SK-N-SH (cell line): ENCODE data around the gene MUC5B. TPM values are rescaled to one million over a fixed set of nuclear protein-coding genes. Genes with fewer than 3 reads are reported as not detected.

Experiments
- CTCF ChIA-PET: fragments of 300-600, 350-600 bp; formaldehyde crosslinking; extraction: SDS; loops from one replicate; lab custom pipeline; 2021; lab: Yijun Ruan, JAX
- POLR2A ChIA-PET: fragments of 350-600 bp; sonication (Branson Sonifier 250); formaldehyde crosslinking; extraction: SDS; loops from one replicate; lab custom pipeline; 2020; ENCODE audit warnings: antibody characterized with exemption, inconsistent platforms; lab: Yijun Ruan, JAX
- DNase-seq: peaks from one replicate; pipeline ENCODE4 v3.0.0; 2012
- H2AFZ ChIP-seq: fragments of 200-600 bp; sonication (generic); 2 replicates; pipeline ENCODE4 v1.8.1; 2016; ENCODE audit warnings: antibody characterized with exemption, mild to moderate bottlenecking, low read depth
- H3F3A ChIP-seq: fragments of 200-600 bp; sonication (generic); replicated peaks from 2 replicates; pipeline ENCODE3; 2016; ENCODE audit warnings: antibody characterized with exemption, mild to moderate bottlenecking; ENCODE audit not compliant: insufficient read depth
- H3K27ac ChIP-seq, 2 experiments: fragments of 200-500 bp in 1 of 2; fragments of 200-600 bp in 1 of 2; sonication (Bioruptor generic) in 1 of 2; sonication (generic), shearing (Covaris generic) in 1 of 2; 2 replicates each; pipeline versions ENCODE4 v1.5.1 to v1.6.1; 2014 to 2016; ENCODE audit warnings: low read depth in 2 of 2, inconsistent platforms in 1 of 2, low read length in 1 of 2, mild to moderate bottlenecking in 1 of 2, mixed read lengths in 1 of 2
- H3K27me3 ChIP-seq: fragments of 200-600 bp; sonication (generic), shearing (Covaris generic); 2 replicates; pipeline ENCODE4 v1.6.1; 2016; ENCODE audit warnings: mixed run types; ENCODE audit not compliant: insufficient read depth
- H3K36me3 ChIP-seq, 2 experiments: fragments of 200-500 bp in 1 of 2; fragments of 200-600 bp in 1 of 2; sonication (Bioruptor generic) in 1 of 2; sonication (generic) in 1 of 2; replicated peaks in 1 of 2; 2 replicates each; pipeline versions ENCODE3 to v1.5.1; 2014 to 2016; ENCODE audit warnings: low read length in 1 of 2, mild to moderate bottlenecking in 1 of 2; ENCODE audit not compliant: insufficient read depth in 2 of 2, control insufficient read depth in 1 of 2
- H3K4me1 ChIP-seq, 2 experiments: fragments of 200-500 bp in 1 of 2; fragments of 200-600 bp in 1 of 2; sonication (Bioruptor generic) in 1 of 2; sonication (generic), shearing (Covaris generic) in 1 of 2; 2 replicates each; pipeline versions ENCODE4 v1.5.1 to v1.6.1; 2014 to 2016; ENCODE audit warnings: low read depth in 1 of 2, low read length in 1 of 2, mixed run types in 1 of 2; ENCODE audit not compliant: insufficient read depth in 2 of 2, control insufficient read depth in 1 of 2
- H3K4me2 ChIP-seq: fragments of 200-600 bp; sonication (generic), shearing (Covaris generic); 2 replicates; pipeline ENCODE4 v1.6.1; 2017; ENCODE audit warnings: mixed run types
- H3K4me3 ChIP-seq, 2 experiments: fragments of 200-500 bp in 1 of 2; fragments of 200-600 bp in 1 of 2; sonication (Bioruptor generic) in 1 of 2; sonication (generic), shearing (Covaris generic) in 1 of 2; 2 replicates each; pipeline versions ENCODE4 v1.5.1 to v1.8.1; 2014 to 2016; ENCODE audit warnings: low read depth in 2 of 2, inconsistent platforms in 1 of 2, low read length in 1 of 2, mild to moderate bottlenecking in 1 of 2, mixed read lengths in 1 of 2, moderate library complexity in 1 of 2
- H3K79me2 ChIP-seq: fragments of 200-600 bp; sonication (generic); 2 replicates; pipeline ENCODE4 v1.8.1; 2017; ENCODE audit warnings: mild to moderate bottlenecking; ENCODE audit not compliant: insufficient read depth
- H3K9ac ChIP-seq: fragments of 200-600 bp; sonication (generic); 2 replicates; pipeline ENCODE4 v1.6.1; 2017; ENCODE audit warnings: mixed run types
- H3K9me2 ChIP-seq: fragments of 200-600 bp; sonication (generic); 2 replicates; pipeline ENCODE4 v1.6.1; 2017; ENCODE audit warnings: mixed run types
- H3K9me3 ChIP-seq: fragments of 200-600 bp; sonication (generic); 2 replicates; pipeline ENCODE4 v1.6.1; 2017; ENCODE audit warnings: mixed run types, mild to moderate bottlenecking, moderate library complexity
- H4K20me1 ChIP-seq: fragments of 200-600 bp; sonication (generic); 2 replicates; pipeline ENCODE4 v1.6.1; 2017; ENCODE audit warnings: mild to moderate bottlenecking, mixed run types; ENCODE audit not compliant: insufficient read depth
- ELF1 ChIP-seq: IDR thresholded peaks from 2 replicates; pipeline ENCODE4 v1.4.0; 2012
- EZH2phosphoT487 ChIP-seq: fragments of 200-600 bp; sonication (generic); IDR thresholded peaks from 2 replicates; pipeline ENCODE4 v1.6.1; 2017; ENCODE audit warnings: low read depth, mixed run types, mild to moderate bottlenecking, antibody characterized with exemption, moderate library complexity, borderline replicate concordance
- FOSL2 ChIP-seq: IDR thresholded peaks from 2 replicates; pipeline ENCODE4 v1.4.0; 2012; ENCODE audit warnings: low read depth, mild to moderate bottlenecking, moderate library complexity, borderline replicate concordance
- FOXM1 ChIP-seq: IDR thresholded peaks from 2 replicates; pipeline ENCODE4 v1.4.0; 2012; ENCODE audit warnings: low read depth, mild to moderate bottlenecking
- IRF3 ChIP-seq: fragments of 150-350 bp; IDR thresholded peaks from 2 replicates; pipeline ENCODE4 v1.6.1; 2016; ENCODE audit warnings: mild to moderate bottlenecking, low read depth, low read length
- NFIC ChIP-seq: IDR thresholded peaks from 2 replicates; pipeline ENCODE4 v1.4.0; 2012; ENCODE audit warnings: borderline replicate concordance
- PBX3 ChIP-seq: IDR thresholded peaks from 2 replicates; pipeline ENCODE4; 2012
- POLR2AphosphoS5 ChIP-seq: IDR thresholded peaks from 2 replicates; pipeline ENCODE4 v1.6.1; 2012; ENCODE audit warnings: low read depth, low read length
- RCOR1 ChIP-seq: fragments of 150-350 bp; IDR thresholded peaks from 2 replicates; pipeline ENCODE4 v1.6.1; 2017; ENCODE audit warnings: antibody characterized with exemption, low read length
- REST ChIP-seq: IDR thresholded peaks from 2 replicates; pipeline ENCODE4 v1.6.1; 2012; ENCODE audit warnings: mild to moderate bottlenecking, low read depth, low read length, moderate library complexity
- RFX5 ChIP-seq: IDR thresholded peaks from 2 replicates; pipeline ENCODE4 v1.6.1; 2012; ENCODE audit warnings: mild to moderate bottlenecking, improper control_type of control experiment, low read length
- SIN3A ChIP-seq: IDR thresholded peaks from 2 replicates; pipeline ENCODE4 v1.6.1; 2012; ENCODE audit warnings: low read depth, mild to moderate bottlenecking, low read length, moderate library complexity, borderline replicate concordance
- TEAD4 ChIP-seq: IDR thresholded peaks from 2 replicates; pipeline ENCODE4 v1.4.0; 2012; ENCODE audit warnings: mild to moderate bottlenecking, borderline replicate concordance; ENCODE audit not compliant: insufficient read depth
- USF2 ChIP-seq: fragments of 150-350 bp; IDR thresholded peaks from 2 replicates; pipeline ENCODE4 v1.6.1; 2017; ENCODE audit warnings: antibody characterized with exemption, low read length, low read depth, borderline replicate concordance
- ZBTB33 ChIP-seq: IDR thresholded peaks from 2 replicates; pipeline ENCODE4 v1.4.0; 2012; ENCODE audit warnings: low read depth, borderline replicate concordance
- WGBS: methylation state at CpG from one replicate; pipeline ENCODE4 v1.1.6; 2017; ENCODE audit warnings: low lambda C conversion rate; 5-methylcytosine and 5-hydroxymethylcytosine counted together
- polyA plus RNA-seq, 3 experiments: library from polyadenylated mRNA; depleted of rRNA; stranded (reverse); fragments of >200 nt; gene quantifications; 2 replicates each; pipeline ENCODE4 v1.2.3, GENCODE V29; 2012

The MUC5B gene
- polyA plus RNA-seq, 1 of the 3 experiments (the other 2 are of a cell fraction), result not detected

GRCh38 chr11:1301220-1302000 is 78.5 kb downstream of the MUC5B start:
- peaks cover 89% of the 10 kb centered on the region for H3K79me2 ChIP-seq
- no peak overlapping the region for H3K27ac ChIP-seq
- no peak overlapping the region for H3K4me3 ChIP-seq
- TF ChIP-seq EZH2phosphoT487 (no peak), ELF1 (no peak), PBX3 (no peak), FOXM1 (no peak), RFX5 (no peak), IRF3 (no peak), NFIC (no peak), SIN3A (no peak), FOSL2 (no peak), REST (no peak), RCOR1 (no peak), USF2 (no peak), TEAD4 (no peak), POLR2AphosphoS5 (no peak), ZBTB33 (no peak)
- no peaks in the 10 kb centered on the region for H3K9me2 ChIP-seq
- no peak overlapping the region for H3K4me2 ChIP-seq
- H3K9me3 ChIP-seq, result no peaks in the 10 kb centered on the region
- ChIA-PET POLR2A (no interaction called here), CTCF (interaction anchor here (1.0 to 1.6 kb wide), 5 partner anchors 8 to 214 kb away, joined by 3 to 8 read pairs (median 4); no protein-coding TSS in a partner anchor)
- peaks cover 49% of the 10 kb centered on the region for H4K20me1 ChIP-seq
- no peak overlapping the region for H2AFZ ChIP-seq
- no peak for DNase-seq
- H3K36me3 ChIP-seq, result peaks cover 0 to 25% of the 10 kb centered on the region in 2 experiments
- H3K4me1 ChIP-seq, result no peaks in the 10 kb centered on the region; a peak in 1 of 4 replicates
- H3K9ac ChIP-seq, result no peak overlapping the region
- no peaks in the 10 kb centered on the region for H3F3A ChIP-seq
- 97% methylated on average over 20 of the region's 22 CpGs for WGBS
- no peaks in the 10 kb centered on the region for H3K27me3 ChIP-seq
